CD4-positive, alpha-beta T cell treated with Interleukin-10 for 1 hour (primary cell): ENCODE data around the gene TENT5C.

Experiments used
- DNase-seq: peaks from one replicate; pipeline ENCODE4 v3.0.0-alpha.2; 2020

The TENT5C gene

GRCh38 chr1:117616356-117616755, 10.5 kb downstream of the TENT5C start:
- DNase-seq: no peak

- DNase-seq: no peak
Measured at GRCh38 chr1:117616967-117617366, 11.1 kb downstream of the TENT5C start.

GRCh38 chr1:117618450-117619122, 12.7 kb downstream of the TENT5C start:
- DNase-seq: no peak

GRCh38 chr1:117620440-117620839, 14.6 kb downstream of the TENT5C start:
- DNase-seq: no peak

GRCh38 chr1:117621316-117621715, 15.5 kb downstream of the TENT5C start:
- DNase-seq: no peak

- no peak for DNase-seq
Measured at GRCh38 chr1:117622726-117623125, 16.9 kb downstream of the TENT5C start.

- DNase-seq: no peak
Measured at GRCh38 chr1:117623141-117623540, 17.3 kb downstream of the TENT5C start.

GRCh38 chr1:117623698-117624097, 17.9 kb downstream of the TENT5C start:
- no peak for DNase-seq

GRCh38 chr1:117627546-117628130, 21.8 kb downstream of the TENT5C start:
- no peak for DNase-seq

- no peak for DNase-seq
Measured at GRCh38 chr1:117628343-117628742, 22.5 kb downstream of the TENT5C start.

GRCh38 chr1:117629625-117630422, 24.0 kb downstream of the TENT5C start:
- DNase-seq: no peak

- no peak for DNase-seq
Measured at GRCh38 chr1:117630423-117630998, 24.7 kb downstream of the TENT5C start.

- DNase-seq: no peak
Measured at GRCh38 chr1:117631359-117632160, 25.7 kb downstream of the TENT5C start.

- DNase-seq: no peak
Measured at GRCh38 chr1:117632269-117633067, 26.6 kb downstream of the TENT5C start.

- no peak for DNase-seq
Measured at GRCh38 chr1:117633068-117633345, 27.2 kb downstream of the TENT5C start.

GRCh38 chr1:117633423-117633822, 27.6 kb downstream of the TENT5C start:
- DNase-seq: no peak

- no peak for DNase-seq
Measured at GRCh38 chr1:117633936-117634335, 28.1 kb downstream of the TENT5C start.

GRCh38 chr1:117634631-117635030, 28.8 kb downstream of the TENT5C start:
- DNase-seq: no peak

GRCh38 chr1:117635805-117636204, 30.0 kb downstream of the TENT5C start:
- no peak for DNase-seq

- no peak for DNase-seq
Measured at GRCh38 chr1:117636637-117637425, 31.0 kb downstream of the TENT5C start.

- no peak for DNase-seq
Measured at GRCh38 chr1:117638141-117638540, 32.3 kb downstream of the TENT5C start.
